ENCODE results near the gene ZNF227.

DNA sequence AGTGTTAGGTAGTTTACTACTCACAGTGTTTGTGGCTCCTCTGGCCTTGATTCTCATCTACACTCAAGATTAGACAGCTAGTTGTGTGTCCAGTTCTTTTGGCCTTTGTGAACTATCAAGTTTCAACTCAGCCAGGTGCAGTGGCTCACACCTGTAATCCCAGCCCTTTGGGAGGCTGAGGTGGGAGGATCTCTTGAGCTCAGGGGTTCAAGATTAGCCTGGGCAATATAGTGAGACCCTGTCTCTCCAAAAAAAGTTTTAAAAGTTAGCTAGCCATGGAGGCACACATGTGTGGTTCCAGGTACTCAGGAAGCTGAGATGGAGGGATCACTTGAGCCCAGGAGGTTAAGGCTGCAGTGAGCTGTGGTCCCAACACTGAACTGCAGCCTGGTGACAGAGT, 31.4 kb upstream of the ZNF227 start:
- TF ChIP-seq CTCF (IDR thresholded peaks at IDR 0.05; ENCODE audit: extremely low read depth in 1 of 2, insufficient read depth in 1 of 2, low read depth in 1 of 2, low read length in 2 of 2) = no peak
- no peak for TF ChIP-seq POLR2AphosphoS5 (IDR thresholded peaks at IDR 0.05; ENCODE audit: insufficient read depth, low read depth, low read length)
- TF ChIP-seq JUN (IDR thresholded peaks at IDR 0.05; ENCODE audit: borderline replicate concordance, insufficient read depth, insufficient read length, low read depth) = no peak

Measured in endothelial cell of umbilical vein (primary cell).